Liver (tissue), 9 donors: ENCODE data around the gene RTP1. TPM values are rescaled to one million over a fixed set of nuclear protein-coding genes. Genes with fewer than 3 reads are reported as not detected.

Source experiments
- DNase-seq: peaks from one replicate; pipeline ENCODE4 v3.0.0-alpha.2; 2017; ENCODE audit warnings: low spot score
- H3K27ac ChIP-seq, 2 donors: one replicate each; pipeline ENCODE4 v1.7.0; 2013; ENCODE audit warnings: inconsistent platforms in 2 of 2, low read length in 2 of 2, control low read depth in 1 of 2, low read depth in 1 of 2, mild to moderate bottlenecking in 1 of 2
- H3K27me3 ChIP-seq, 4 donors: one replicate each; pipeline versions ENCODE4 v1.6.1 to v1.7.0; 2013; ENCODE audit warnings: low read length in 3 of 4, inconsistent platforms in 1 of 4, mild to moderate bottlenecking in 1 of 4, moderate library complexity in 1 of 4; ENCODE audit not compliant: control insufficient read depth in 4 of 4, insufficient read depth in 4 of 4
- H3K36me3 ChIP-seq, 4 donors: one replicate each; pipeline versions ENCODE4 v1.6.1 to v1.7.0; 2013; ENCODE audit warnings: low read length in 3 of 4, mild to moderate bottlenecking in 3 of 4, low read depth in 1 of 4, moderate library complexity in 1 of 4; ENCODE audit not compliant: control insufficient read depth in 4 of 4, insufficient read depth in 3 of 4
- H3K4me1 ChIP-seq, 4 donors: one replicate each; pipeline versions ENCODE4 v1.6.1 to v1.7.0; 2013; ENCODE audit warnings: low read length in 3 of 4, mild to moderate bottlenecking in 3 of 4, moderate library complexity in 1 of 4; ENCODE audit not compliant: control insufficient read depth in 4 of 4, insufficient read depth in 4 of 4
- H3K4me3 ChIP-seq, 3 donors: one replicate each; pipeline versions ENCODE4 v1.6.1 to v1.7.0; 2013; ENCODE audit warnings: low read length in 3 of 3, control low read depth in 1 of 3, low read depth in 1 of 3, mild to moderate bottlenecking in 1 of 3
- H3K9ac ChIP-seq, 2 donors: one replicate each; pipeline ENCODE4 v1.7.0; 2013; ENCODE audit warnings: low read length in 2 of 2, mild to moderate bottlenecking in 2 of 2, moderate library complexity in 2 of 2, control low read depth in 1 of 2, low read depth in 1 of 2
- H3K9me3 ChIP-seq, 4 donors: one replicate each; pipeline versions ENCODE4 v1.6.1 to v1.7.0; 2013; ENCODE audit warnings: low read length in 3 of 4; ENCODE audit not compliant: control insufficient read depth in 4 of 4
- EGR1 ChIP-seq, 2 donors: IDR thresholded peaks; 2 replicates each; pipeline ENCODE4 v1.6.1; 2016 to 2018; ENCODE audit warnings: antibody characterized with exemption in 2 of 2, low read depth in 2 of 2
- FOXA1 ChIP-seq: IDR thresholded peaks from 2 replicates; pipeline ENCODE4 v1.6.1; 2016; ENCODE audit warnings: antibody characterized with exemption
- FOXA2 ChIP-seq: IDR thresholded peaks from 2 replicates; pipeline ENCODE4 v1.6.1; 2016; ENCODE audit warnings: antibody characterized with exemption
- GABPA ChIP-seq, 2 donors: IDR thresholded peaks in 1 of 2; conservative IDR thresholded peaks in 1 of 2; 2 replicates each; pipeline ENCODE4 v1.6.1; 2016; ENCODE audit warnings: antibody characterized with exemption in 2 of 2, mild to moderate bottlenecking in 1 of 2, moderate library complexity in 1 of 2
- HNF4A ChIP-seq, 2 donors: conservative IDR thresholded peaks; 2 replicates each; pipeline ENCODE4 v1.6.1; 2016; ENCODE audit warnings: antibody characterized with exemption in 2 of 2, mild to moderate bottlenecking in 2 of 2
- HNF4G ChIP-seq: IDR thresholded peaks from 2 replicates; pipeline ENCODE4 v1.6.1; 2016; ENCODE audit warnings: antibody characterized with exemption
- JUND ChIP-seq, 2 donors: IDR thresholded peaks; 2 replicates each; pipeline ENCODE4 v1.6.1; 2016; ENCODE audit warnings: antibody characterized with exemption in 2 of 2
- NR2F2 ChIP-seq: IDR thresholded peaks from 2 replicates; pipeline ENCODE4 v1.6.1; 2016; ENCODE audit warnings: antibody characterized with exemption
- RAD21 ChIP-seq, 2 donors: IDR thresholded peaks; 2 replicates each; pipeline ENCODE4 v1.6.1; 2016; ENCODE audit warnings: antibody characterized with exemption in 2 of 2, mild to moderate bottlenecking in 2 of 2
- SP1 ChIP-seq: IDR thresholded peaks from 2 replicates; pipeline ENCODE4 v1.6.1; 2018; ENCODE audit warnings: antibody characterized with exemption, mild to moderate bottlenecking
- TAF1 ChIP-seq: conservative IDR thresholded peaks from 2 replicates; pipeline ENCODE4 v1.6.1; 2016; ENCODE audit warnings: antibody characterized with exemption, mild to moderate bottlenecking
- YY1 ChIP-seq: IDR thresholded peaks from 2 replicates; pipeline ENCODE4 v1.6.1; 2016; ENCODE audit warnings: antibody characterized with exemption, mild to moderate bottlenecking
- WGBS: extraction: QIAGEN DNeasy Blood & Tissue Kit; methylation state at CpG from one replicate; pipeline ENCODE4 v1.1.7; 2013; 5-methylcytosine and 5-hydroxymethylcytosine counted together
- polyA plus RNA-seq, 2 donors: library from polyadenylated mRNA; stranded (reverse) in 1 of 2; unstranded in 1 of 2; fragments of 200-250 nt in 1 of 2; fragments of >200 nt in 1 of 2; fragmentation: Nextera tagmentation in 1 of 2; extraction: Ambion mirVana in 1 of 2; gene quantifications; one replicate each; pipeline versions ENCODE4 v1.2.1 to v1.2.3, GENCODE V29; 2013 to 2015
- total RNA-seq, 2 donors: library from RNA; depleted of rRNA; stranded (reverse); fragments of >200 nt; gene quantifications; one replicate each; pipeline ENCODE4 v1.2.3, GENCODE V29; 2014
- TF ChIP-seq, protein P1 (sequence below): IDR thresholded peaks from 2 replicates; pipeline ENCODE4 v1.6.1; 2016; ENCODE audit warnings: antibody characterized with exemption
- TF ChIP-seq, protein P2 (sequence below): IDR thresholded peaks from 2 replicates; pipeline ENCODE4 v1.6.1; 2016; ENCODE audit warnings: antibody characterized with exemption
- TF ChIP-seq, protein P3 (sequence below): IDR thresholded peaks from 2 replicates; pipeline ENCODE4 v1.6.1; 2016; ENCODE audit warnings: antibody characterized with exemption, mild to moderate bottlenecking
- TF ChIP-seq, protein P4 (sequence below): fragments of 150-350 bp; IDR thresholded peaks from 2 replicates; pipeline ENCODE4 v1.5.1; 2017; ENCODE audit warnings: improper control_type of control experiment, low read depth, low read length; ENCODE audit not compliant: missing input control
- donor health status: healthy.
- donor health status: healthy.
- donor health status: healthy.
- donor health status: healthy.
- donor health status: healthy.

Gene RTP1
- total and polyA plus RNA-seq, 4 donors, result not detected

DNA sequence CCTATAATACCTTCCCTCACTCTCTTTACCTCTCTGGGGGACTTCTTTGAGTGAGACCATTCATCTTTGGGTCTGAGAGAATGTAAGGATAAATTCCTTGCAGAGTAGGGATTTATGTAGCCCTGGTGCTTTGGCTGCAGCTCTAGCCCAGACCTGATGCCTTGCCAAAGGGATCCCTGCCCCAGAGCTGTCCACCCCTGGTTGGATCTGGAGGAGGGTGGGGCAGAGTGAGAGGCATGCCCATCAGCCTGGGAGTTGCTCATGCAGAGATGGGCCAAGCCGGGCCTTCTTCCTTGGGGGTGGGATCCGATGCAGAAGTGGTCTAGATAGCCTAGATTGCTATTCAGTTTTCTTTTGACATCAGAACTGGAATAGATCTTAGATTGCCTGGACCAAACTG lies 31.5 kb downstream of the RTP1 start:
- TF ChIP-seq SP1, result no peak
- TF ChIP-seq FOXA1, result no peak
- TF ChIP-seq EGR1 (IDR thresholded peaks at IDR 0.05; ENCODE audit: low read depth in 2 of 2), result no peak
- TF ChIP-seq, protein P1, sequence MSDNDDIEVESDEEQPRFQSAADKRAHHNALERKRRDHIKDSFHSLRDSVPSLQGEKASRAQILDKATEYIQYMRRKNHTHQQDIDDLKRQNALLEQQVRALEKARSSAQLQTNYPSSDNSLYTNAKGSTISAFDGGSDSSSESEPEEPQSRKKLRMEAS, result no peak
- TF ChIP-seq FOXA2, result no peak
- TF ChIP-seq TAF1, result no peak
- TF ChIP-seq HNF4A (conservative IDR thresholded peaks at IDR 0.05), result no peak
- no peak for TF ChIP-seq NR2F2
- TF ChIP-seq, protein P2, sequence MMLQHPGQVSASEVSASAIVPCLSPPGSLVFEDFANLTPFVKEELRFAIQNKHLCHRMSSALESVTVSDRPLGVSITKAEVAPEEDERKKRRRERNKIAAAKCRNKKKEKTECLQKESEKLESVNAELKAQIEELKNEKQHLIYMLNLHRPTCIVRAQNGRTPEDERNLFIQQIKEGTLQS, result no peak
- TF ChIP-seq YY1, result no peak
- TF ChIP-seq RAD21 (IDR thresholded peaks at IDR 0.05), result no peak
- DNase-seq, result no peak
- Histone ChIP-seq H3K9ac (no peak overlapping the region), H3K27ac (no peak overlapping the region), H3K36me3 (peaks cover 0 to 32% (median 17%) of the 10 kb centered on the region in 4 donors), H3K4me3 (no peak overlapping the region), H3K4me1 (peaks cover 0 to 10% (median 2%) of the 10 kb centered on the region in 4 donors), H3K27me3 (no peaks in the 10 kb centered on the region), H3K9me3 (no peaks in the 10 kb centered on the region)
- WGBS, result 97% methylated on average over 2 of the region's 2 CpGs

DNA sequence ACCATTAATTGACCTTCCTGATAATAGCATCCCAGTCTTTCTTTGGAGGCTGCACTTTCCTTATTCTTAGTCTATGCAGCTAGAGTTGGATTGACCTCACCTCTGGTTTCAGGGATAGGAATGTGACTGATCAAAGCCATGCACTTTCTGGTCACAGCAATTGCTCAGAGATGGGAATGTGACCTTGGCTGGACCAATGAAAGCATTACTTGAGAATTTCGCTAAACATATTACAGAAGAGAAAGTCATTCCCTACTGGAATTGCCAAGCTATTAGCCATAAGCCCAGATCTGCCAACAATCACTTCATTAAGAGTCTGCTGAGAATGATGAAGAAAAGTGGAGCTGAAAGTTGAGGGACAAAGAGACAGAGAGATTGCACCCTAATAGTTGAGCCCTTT lies 32.7 kb downstream of the RTP1 start:
- no peaks in the 10 kb centered on the region for H3K27me3 ChIP-seq
- H3K27ac ChIP-seq, result no peak overlapping the region
- DNase-seq, result no peak
- no peak overlapping the region for H3K9ac ChIP-seq
- H3K4me3 ChIP-seq, result no peak overlapping the region
- TF ChIP-seq NR2F2 (no peak), YY1 (no peak), FOXA2 (no peak), TAF1 (no peak), GABPA (IDR thresholded peaks at IDR 0.05 in 1 of 2, conservative IDR thresholded peaks at IDR 0.05 in 1 of 2) (no peak), HNF4A (conservative IDR thresholded peaks at IDR 0.05) (no peak), RAD21 (IDR thresholded peaks at IDR 0.05) (no peak), HNF4G (no peak), JUND (IDR thresholded peaks at IDR 0.05) (no peak)
- TF ChIP-seq, protein P3, sequence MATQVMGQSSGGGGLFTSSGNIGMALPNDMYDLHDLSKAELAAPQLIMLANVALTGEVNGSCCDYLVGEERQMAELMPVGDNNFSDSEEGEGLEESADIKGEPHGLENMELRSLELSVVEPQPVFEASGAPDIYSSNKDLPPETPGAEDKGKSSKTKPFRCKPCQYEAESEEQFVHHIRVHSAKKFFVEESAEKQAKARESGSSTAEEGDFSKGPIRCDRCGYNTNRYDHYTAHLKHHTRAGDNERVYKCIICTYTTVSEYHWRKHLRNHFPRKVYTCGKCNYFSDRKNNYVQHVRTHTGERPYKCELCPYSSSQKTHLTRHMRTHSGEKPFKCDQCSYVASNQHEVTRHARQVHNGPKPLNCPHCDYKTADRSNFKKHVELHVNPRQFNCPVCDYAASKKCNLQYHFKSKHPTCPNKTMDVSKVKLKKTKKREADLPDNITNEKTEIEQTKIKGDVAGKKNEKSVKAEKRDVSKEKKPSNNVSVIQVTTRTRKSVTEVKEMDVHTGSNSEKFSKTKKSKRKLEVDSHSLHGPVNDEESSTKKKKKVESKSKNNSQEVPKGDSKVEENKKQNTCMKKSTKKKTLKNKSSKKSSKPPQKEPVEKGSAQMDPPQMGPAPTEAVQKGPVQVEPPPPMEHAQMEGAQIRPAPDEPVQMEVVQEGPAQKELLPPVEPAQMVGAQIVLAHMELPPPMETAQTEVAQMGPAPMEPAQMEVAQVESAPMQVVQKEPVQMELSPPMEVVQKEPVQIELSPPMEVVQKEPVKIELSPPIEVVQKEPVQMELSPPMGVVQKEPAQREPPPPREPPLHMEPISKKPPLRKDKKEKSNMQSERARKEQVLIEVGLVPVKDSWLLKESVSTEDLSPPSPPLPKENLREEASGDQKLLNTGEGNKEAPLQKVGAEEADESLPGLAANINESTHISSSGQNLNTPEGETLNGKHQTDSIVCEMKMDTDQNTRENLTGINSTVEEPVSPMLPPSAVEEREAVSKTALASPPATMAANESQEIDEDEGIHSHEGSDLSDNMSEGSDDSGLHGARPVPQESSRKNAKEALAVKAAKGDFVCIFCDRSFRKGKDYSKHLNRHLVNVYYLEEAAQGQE, result no peak
- TF ChIP-seq, protein P2, result no peak
- TF ChIP-seq, protein P1, result no peak
- TF ChIP-seq, protein P4, sequence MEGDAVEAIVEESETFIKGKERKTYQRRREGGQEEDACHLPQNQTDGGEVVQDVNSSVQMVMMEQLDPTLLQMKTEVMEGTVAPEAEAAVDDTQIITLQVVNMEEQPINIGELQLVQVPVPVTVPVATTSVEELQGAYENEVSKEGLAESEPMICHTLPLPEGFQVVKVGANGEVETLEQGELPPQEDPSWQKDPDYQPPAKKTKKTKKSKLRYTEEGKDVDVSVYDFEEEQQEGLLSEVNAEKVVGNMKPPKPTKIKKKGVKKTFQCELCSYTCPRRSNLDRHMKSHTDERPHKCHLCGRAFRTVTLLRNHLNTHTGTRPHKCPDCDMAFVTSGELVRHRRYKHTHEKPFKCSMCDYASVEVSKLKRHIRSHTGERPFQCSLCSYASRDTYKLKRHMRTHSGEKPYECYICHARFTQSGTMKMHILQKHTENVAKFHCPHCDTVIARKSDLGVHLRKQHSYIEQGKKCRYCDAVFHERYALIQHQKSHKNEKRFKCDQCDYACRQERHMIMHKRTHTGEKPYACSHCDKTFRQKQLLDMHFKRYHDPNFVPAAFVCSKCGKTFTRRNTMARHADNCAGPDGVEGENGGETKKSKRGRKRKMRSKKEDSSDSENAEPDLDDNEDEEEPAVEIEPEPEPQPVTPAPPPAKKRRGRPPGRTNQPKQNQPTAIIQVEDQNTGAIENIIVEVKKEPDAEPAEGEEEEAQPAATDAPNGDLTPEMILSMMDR, result no peak
- H3K36me3 ChIP-seq, result peaks cover 0 to 27% (median 15%) of the 10 kb centered on the region in 4 donors
- H3K9me3 ChIP-seq, result no peaks in the 10 kb centered on the region
- peaks cover 0 to 5% (median 2%) of the 10 kb centered on the region in 4 donors for H3K4me1 ChIP-seq
- WGBS, result 94% methylated on average over 1 of the region's 1 CpG
